IPS DF 19.7 (cell line): ENCODE measurements around the gene INSIG2.
"Not testable (repeated sequence)": the region's sequence is repeated elsewhere in the genome, so short reads cannot be mapped to it uniquely, and the experiment has no call there.

Experiments used
- DNase-seq: peaks from one replicate; pipeline ENCODE4 v3.0.0-alpha.2; 2013; ENCODE audit warnings: low read depth, low spot score

The INSIG2 gene

GRCh38 chr2:118059919-118060478, 28.3 kb upstream of the INSIG2 start:
- no peak for DNase-seq

GRCh38 chr2:118061135-118061955, 26.9 kb upstream of the INSIG2 start:
- peak; percentile 12 for DNase-seq

- DNase-seq, result no peak
These were observed 26.2 kb upstream of the INSIG2 start for GRCh38 chr2:118062048-118062447.

GRCh38 chr2:118062669-118063068, 25.6 kb upstream of the INSIG2 start:
- no peak for DNase-seq

GRCh38 chr2:118065015-118065706, 23.1 kb upstream of the INSIG2 start:
- no peak for DNase-seq

GRCh38 chr2:118065921-118066511, 22.3 kb upstream of the INSIG2 start:
- no peak for DNase-seq

- no peak for DNase-seq
These were observed 10.5 kb upstream of the INSIG2 start for GRCh38 chr2:118077636-118078247.

GRCh38 chr2:118078734-118079133, 9.5 kb upstream of the INSIG2 start:
- no peak for DNase-seq

- DNase-seq, result no peak
These were observed 3.7 kb upstream of the INSIG2 start for GRCh38 chr2:118084491-118085089.

GRCh38 chr2:118085173-118086023, 2.9 kb upstream of the INSIG2 start:
- DNase-seq, result no peak

- DNase-seq, result no peak
These were observed 2.1 kb upstream of the INSIG2 start for GRCh38 chr2:118086024-118086633.

GRCh38 chr2:118089139-118089800, 999 bp downstream of the INSIG2 start:
- no peak for DNase-seq

- DNase-seq, result no peak
These were observed 2.3 kb downstream of the INSIG2 start for GRCh38 chr2:118090387-118091139.

- no peak for DNase-seq
These were observed 2.8 kb downstream of the INSIG2 start for GRCh38 chr2:118091140-118091478.

GRCh38 chr2:118091631-118092030, 3.4 kb downstream of the INSIG2 start:
- no peak for DNase-seq

GRCh38 chr2:118094102-118094501, 5.8 kb downstream of the INSIG2 start:
- not testable (repeated sequence) for DNase-seq

- no peak for DNase-seq
These were observed 6.2 kb downstream of the INSIG2 start for GRCh38 chr2:118094503-118094902.

GRCh38 chr2:118095610-118096009, 7.3 kb downstream of the INSIG2 start:
- DNase-seq, result no peak

GRCh38 chr2:118097657-118098056, 9.4 kb downstream of the INSIG2 start:
- no peak for DNase-seq
